Activated CD8-positive, alpha-beta memory T cell treated with anti-CD3 and anti-CD28 coated beads, Interleukin-2, amount 50 U/mL, for 24 hours (primary cell): ENCODE data around the gene VEZT.
"Not testable (repeated sequence)": the region's sequence is repeated elsewhere in the genome, so short reads cannot be mapped to it uniquely, and the experiment has no call there.

ENCODE experiments used
- DNase-seq: peaks from one replicate; pipeline ENCODE4 v3.0.0-alpha.2; 2020; ENCODE audit errors: extremely low read depth

VEZT gene

DNA sequence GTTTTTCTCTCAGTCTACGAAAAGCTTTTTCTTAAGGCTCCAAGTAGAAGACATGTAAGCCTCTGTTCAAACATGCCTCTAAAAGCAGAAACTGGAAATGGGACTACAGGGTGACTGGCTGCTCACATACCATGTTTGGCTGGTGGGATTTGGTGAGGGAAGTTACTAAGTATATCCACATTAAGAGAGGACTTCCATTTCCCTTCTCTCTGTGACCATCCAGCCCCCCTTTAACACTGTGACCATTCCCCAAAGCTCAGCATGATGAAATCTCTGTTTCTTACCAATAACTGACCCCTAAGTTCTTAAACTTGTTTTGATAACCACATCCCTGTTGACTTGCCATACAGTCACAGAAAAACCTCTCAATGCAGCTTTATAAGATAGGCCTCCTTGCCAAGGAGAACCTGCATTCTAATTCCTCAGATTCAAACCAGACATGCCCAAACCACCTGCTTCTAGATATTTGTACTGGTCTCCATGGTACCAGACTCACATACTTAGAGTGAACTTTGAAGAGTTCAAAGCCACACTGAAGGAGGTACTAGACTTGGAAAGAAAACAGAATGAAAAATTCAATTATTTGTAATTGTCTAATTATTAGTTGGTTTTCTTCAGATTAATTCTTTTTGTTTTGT lies 102.2 kb downstream of the VEZT start:
- DNase-seq: no peak

DNA sequence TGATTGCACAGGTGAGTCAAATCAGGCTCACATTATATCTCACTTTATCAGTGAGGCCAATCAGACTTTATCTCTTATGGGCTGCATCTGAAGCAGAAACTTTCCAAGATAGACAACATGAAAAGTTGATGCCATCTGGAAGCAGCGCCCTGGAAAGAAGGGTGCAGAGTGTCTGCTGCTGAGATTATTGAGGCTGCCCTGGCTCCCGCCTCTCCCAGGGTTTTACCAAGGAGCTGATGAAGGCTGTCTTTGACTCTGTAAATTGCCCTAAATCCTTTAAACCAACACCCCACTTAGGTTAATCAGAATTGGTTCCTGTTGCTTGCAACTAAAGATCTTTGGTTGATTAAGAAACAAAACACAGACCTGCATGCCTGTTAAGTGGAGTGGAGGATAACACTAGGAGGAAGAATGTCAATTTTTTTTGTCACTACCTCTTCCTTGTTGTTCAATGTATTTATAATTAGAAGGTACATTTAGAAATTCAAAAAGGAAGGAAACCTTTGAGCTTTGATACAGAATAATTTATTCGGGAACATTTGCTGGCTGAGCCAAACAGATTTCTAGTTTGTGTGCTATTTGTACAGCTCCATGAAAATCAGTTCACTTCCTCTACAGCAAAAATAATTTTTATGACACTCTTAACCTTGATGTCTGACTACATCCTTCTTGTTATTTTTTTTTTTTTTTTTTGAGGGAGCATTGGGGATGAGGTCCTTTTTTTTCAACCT lies 104.1 kb downstream of the VEZT start:
- DNase-seq: no peak

DNA sequence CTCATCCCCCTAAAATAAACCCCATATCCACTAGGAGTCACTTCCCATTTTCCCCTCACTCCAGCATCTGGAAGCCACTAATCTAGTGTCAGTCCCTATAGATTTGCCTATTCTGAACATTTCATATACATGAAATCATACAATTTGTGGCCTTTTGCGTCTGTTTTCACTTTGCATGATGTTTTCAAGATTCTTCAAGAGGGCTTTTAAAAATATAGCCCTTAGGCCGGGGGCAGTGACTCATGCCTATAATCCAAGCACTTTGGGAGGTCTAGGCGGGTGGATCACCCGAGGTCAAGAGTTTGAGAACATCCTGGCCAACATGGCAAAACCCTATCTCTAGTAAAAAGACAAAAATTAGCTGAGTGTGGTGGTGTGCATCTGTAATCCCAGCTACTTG lies 104.7 kb downstream of the VEZT start:
- DNase-seq: no peak

DNA sequence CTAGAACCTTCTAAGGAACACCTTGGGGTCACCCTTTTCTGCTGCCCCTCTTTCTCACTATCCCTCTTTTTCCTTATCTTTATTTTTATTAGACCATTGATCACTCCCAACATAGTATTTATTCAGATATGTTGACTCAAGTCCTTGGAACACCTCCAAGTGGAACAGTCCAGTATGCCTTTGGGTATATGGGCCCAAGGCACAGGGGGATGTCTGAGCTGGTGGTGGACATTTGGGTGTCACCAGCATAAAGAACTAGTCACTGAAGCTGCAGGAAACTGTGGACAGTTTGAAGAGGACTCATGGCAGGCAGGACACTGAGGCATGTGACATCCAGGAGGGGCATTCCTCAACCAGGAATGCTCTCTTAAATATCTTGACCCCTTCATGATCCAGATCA lies 105.6 kb downstream of the VEZT start:
- no peak for DNase-seq

DNA sequence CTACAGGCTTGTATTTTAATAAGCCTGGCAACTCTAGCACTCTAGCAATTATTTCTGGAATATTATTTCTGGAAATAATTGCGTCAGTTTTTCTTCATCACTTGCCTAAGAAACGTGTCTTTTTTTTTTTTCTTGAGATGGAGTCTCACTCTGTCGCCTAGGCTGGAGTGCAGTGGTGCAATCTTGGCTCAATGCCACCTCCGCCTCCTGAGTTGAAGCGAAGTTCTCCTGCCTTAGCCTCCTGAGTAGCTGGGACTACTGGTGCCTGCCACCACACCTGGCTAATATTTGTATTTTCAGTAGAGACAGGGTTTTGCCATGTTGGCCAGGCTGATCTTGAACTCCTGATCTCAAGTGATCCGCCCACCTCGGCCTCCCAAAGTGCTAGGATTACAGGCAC lies 106.6 kb downstream of the VEZT start:
- DNase-seq: not testable (repeated sequence)

DNA sequence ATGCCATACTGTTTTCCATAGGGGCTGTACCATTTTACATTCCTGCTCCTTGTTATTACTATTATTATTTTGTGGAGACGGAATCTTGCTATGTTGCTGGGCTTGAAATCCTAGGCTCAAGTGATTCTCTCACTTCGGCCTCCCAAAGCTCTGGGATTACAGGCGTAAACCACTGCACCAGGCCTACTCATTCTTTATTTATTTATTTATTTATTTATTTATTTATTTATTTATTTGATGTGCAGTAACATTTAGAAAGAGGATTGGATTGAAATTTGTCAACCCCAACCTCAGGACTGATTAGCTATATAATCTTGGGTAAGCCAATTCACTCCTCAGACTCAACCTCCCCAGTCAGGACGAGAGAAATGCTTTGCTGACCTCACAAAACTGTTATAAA lies 107.9 kb downstream of the VEZT start:
- no peak for DNase-seq

DNA sequence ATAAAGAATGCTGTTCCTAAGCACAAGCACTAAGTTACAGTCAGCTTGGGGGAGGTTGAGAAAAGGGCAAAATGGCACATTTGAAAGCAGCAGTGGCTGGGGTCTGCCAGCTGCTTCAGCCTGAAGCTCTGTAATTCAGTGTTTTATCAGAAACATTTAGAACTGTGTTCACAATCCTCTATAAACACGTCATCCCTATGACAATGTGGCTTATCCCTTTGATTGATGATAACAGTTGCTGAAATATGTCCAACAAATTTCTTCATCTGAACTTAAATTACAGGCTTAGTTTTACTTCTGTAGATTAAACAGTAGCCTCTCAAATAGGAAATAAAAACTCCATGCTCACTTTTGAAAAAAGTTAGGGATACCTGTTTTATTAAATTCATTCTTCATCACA lies 108.8 kb downstream of the VEZT start:
- no peak for DNase-seq

DNA sequence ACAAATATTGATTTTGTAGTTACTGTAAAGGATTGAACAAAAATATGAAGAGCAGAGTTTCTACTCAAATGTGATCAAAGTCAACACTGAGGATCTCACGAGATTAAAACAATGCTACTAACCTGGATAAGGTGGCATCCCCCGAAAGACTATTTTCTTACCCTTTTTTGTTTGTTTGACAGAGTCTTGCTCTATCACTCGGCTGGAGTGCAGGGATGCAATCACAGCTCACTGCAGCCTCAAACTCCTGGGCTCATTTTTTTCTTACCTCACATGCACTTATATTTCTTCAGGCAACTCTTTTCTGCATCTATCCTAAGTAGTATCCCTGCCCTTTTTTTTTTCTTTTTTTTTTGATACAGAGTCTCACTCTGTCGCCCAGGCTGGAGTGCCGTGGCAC lies 109.2 kb downstream of the VEZT start:
- no peak for DNase-seq

DNA sequence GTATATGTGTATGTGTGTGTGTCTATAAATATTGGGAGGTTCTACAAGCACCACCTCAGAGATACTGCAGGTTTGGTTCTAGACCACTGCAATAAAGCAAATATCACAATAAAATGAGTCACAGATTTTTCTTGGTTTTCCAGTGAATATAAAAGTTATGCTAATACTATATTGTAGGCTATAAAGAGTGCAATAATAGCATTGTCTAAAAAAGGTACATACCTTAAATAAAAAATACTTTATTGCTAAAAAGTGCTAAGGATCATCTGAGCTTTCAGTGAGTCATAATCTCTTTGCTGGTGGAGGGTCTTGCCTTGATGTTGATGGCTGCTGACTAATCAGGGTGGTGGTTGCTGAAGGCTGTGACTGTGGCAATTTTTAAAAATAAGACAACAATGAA lies 111.1 kb downstream of the VEZT start:
- no peak for DNase-seq

DNA sequence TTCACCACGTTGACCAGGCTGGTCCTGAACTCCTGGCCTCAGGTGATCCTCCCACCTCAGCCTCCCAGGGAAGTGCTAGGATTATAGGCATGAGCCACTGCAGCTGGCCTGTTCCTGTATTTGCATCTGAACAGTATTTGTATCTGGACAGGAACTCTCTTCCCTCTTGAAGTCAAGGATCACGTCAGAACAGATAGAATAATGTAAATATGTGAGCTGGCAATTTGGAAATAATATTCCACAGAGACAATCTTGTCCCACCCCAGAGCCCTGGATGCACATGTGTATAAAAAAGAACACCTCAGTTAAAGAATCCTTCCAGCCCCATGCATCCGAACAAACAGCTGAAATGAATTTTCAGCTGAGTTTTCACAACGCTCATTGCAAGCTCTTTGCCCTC lies 118.3 kb downstream of the VEZT start:
- no peak for DNase-seq

DNA sequence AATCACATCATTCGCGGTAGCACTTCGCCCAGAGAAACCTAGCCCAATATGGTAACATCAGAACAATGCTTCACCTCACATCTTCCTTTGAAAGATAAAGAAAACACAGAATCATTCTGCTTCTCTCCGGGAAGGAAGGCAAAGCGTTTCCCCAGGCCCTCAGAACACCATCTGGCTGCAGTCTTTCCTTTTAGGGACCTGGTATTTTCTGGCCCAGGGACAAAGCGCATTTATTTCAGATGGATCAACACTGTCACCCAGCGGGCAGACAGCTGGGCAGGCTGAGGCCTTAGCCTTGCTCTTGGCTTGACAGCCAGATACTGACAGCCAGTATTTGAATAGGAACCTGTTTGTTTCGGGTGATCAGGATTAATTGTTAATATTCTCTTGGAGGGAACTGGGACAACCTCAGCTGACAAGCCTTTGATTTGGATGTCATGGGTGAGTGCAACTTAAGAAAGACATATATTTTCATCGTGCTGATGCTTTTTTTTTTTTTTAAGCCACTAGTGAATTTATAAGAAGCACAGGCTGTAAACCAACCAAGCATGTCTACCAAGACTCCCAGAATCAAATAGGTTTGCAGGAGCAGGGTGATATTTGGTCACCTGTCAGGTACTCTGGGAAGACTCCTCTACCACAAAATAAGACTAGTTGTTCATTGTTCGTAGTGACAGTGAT lies 118.9 kb downstream of the VEZT start:
- DNase-seq: no peak

DNA sequence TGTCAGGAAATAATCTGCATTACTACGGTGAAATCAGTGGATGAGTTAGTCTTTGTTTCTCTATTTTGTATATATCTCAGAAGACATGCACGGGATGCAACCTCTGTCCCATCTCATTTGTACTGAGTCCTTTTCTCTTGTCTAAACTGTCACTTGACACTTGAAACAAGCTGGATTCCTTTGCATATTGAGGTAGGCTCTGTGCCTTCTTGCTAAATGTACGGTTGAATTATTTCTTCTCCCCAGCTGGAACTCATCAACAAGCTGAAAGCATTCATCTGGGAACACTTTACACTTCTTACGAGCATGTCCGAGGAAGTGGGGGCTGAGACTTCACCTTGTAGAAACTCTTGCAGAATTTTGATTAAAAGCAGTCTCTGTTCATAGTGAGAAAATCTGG lies 119.5 kb downstream of the VEZT start:
- DNase-seq: no peak

DNA sequence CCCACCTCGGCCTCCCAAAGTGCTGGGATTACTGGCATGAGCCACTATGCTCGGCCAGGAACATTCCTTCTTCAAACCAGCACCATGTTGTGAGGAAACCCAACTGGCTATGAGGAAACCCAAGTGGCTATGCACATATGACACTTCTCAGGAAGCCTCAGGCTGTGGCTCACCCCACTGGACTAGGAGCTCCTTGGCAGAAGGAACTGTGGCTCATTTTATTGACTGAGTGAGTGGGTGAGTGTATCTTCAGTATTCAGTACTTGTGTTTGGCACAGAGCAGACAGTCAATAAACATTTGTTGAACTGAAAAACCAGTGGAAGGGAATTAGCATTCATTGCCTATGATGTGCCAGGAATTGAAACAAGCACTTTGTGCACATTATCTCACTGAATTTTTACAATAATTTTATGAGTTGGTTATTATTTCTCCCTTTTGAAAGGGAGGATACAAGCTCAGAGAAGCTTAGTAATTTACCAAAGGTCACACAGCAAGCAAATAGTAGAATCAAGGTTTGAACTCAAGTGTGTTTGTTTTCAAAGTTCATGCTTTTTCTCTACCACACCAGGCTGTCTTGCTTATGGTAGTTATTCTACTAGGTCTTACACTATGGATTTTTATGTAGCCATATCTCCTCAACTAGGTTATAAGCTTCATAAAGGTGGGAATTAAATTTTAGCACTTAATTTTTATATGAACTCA lies 121.6 kb downstream of the VEZT start:
- DNase-seq: no peak

DNA sequence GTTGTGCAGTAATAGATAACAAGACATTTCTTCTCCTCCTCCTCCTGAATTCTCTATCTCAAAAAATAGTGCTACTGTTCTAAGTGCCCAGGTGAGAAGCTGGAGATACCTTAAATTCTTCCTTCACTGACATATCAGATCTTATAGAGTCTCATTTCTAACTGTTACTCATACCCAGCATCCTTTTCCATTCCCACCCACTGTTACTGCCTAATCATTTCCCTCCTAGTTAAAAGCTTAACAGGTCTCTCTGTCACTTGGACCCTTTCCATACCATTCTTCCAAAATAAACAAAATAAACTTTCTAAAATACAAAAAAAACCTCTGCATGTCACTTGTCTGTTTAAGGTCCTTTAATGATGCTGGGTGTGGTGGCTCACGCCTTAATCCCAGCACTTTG lies 124.4 kb downstream of the VEZT start:
- no peak for DNase-seq

DNA sequence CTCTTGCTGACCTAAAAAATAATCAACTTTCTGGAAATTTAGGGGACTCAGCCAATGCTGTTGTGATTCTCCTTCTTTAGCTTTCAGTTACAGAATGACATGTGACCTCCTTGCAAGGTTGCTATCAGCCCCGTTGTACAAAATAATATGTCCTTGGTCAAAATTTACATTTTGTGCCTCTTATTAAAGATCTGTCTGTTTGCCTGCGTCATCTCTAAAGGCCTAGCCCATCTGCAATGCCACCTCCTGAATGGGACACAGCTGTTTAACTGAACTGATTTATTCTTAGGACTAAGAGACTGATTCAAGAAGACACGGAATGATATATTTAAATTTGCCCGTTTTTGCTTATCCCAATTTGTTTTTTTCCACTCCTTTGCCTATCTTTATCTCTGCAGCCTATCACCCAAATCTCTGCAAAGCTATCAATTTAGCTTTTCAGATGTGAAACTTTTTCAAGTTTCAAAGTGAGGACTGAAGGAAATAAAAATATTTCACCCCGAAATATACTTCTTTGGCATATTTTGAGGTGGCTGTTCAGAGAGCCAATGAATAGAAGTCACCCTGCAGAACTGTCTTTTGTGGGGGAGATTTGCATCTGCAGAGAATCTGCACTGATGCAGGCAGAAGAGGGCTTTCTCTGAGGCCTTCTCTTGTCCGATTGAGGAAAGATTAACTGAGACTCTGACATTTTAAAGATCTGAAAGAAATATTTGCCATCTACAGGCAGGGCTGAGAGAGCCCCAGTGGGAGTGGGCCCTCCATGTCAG lies 126.0 kb downstream of the VEZT start:
- no peak for DNase-seq

DNA sequence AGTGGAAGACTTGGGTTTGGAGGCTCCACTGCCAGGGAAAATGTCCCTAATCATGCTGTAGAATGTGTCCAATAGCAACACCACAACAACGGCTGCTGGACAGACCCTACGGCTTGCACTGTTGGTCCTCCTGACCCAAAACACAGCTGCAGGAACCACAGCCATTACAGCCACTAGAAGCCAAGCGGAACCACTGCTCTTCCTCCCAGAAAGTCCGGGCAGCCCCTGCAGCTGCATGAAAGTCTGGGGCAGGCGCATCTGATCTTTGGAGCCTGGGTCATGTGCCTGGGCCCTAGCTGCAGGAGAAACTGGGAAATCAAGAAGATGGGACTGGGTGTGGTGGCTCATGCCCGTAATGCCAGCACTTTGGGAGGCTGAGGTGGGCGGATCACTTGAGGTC lies 131.7 kb downstream of the VEZT start:
- no peak for DNase-seq

DNA sequence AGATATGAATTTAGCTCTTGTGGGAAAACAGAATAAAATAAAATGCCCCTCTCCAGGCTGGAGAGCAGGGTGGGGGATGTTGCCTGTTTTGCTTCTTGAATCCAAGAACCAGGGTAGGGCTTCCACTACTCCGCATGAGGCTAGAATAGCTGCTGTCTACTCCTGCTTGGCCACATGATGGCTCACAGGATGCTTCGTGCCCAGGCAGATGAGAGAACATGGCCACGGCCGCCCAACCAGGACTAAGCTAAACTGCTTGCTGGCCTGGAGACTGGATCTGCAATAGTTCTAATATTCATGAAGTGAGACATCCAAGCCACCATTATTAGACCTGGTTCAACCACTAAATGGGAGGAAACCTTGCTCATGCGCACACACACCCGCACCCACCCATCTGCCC lies 134.1 kb downstream of the VEZT start:
- no peak for DNase-seq
